GM23338 (cell line): ENCODE results near the gene HDAC9. TPM values are rescaled to one million over a fixed set of nuclear protein-coding genes. Genes with fewer than 3 reads are reported as not detected.

ENCODE experiments used
- ATAC-seq: fragments of 200-7000 bp; cut with Tn5 transposase; 3 replicates; pipeline ENCODE4 v1.9.1; 2020
- DNase-seq: peaks from one replicate; pipeline ENCODE4 v3.0.0-alpha.2; 2015; ENCODE audit warnings: low spot score
- H2AFZ ChIP-seq: fragments of 200-600 bp; sonication (generic); 2 replicates; pipeline ENCODE4 v1.8.0; 2016; ENCODE audit warnings: antibody characterized with exemption, mild to moderate bottlenecking, moderate library complexity
- H3F3A ChIP-seq: fragments of 200-600 bp; sonication (generic); replicated peaks from 2 replicates; pipeline ENCODE4 v1.8.0; 2017; ENCODE audit warnings: antibody characterized with exemption, mixed run types, low read depth
- H3K27ac ChIP-seq: fragments of 200-600 bp; sonication (generic); 2 replicates; pipeline ENCODE4 v1.6.1; 2016; ENCODE audit warnings: low read depth
- H3K27me3 ChIP-seq: fragments of 200-600 bp; sonication (generic); 2 replicates; pipeline ENCODE4 v1.8.0; 2016; ENCODE audit warnings: mild to moderate bottlenecking, mixed run types, moderate library complexity; ENCODE audit not compliant: insufficient read depth
- H3K36me3 ChIP-seq: fragments of 200-600 bp; sonication (generic); 2 replicates; pipeline ENCODE4 v1.8.0; 2016; ENCODE audit warnings: mild to moderate bottlenecking; ENCODE audit not compliant: insufficient read depth
- H3K4me1 ChIP-seq: fragments of 200-600 bp; sonication (generic); 2 replicates; pipeline ENCODE4 v1.8.0; 2016; ENCODE audit warnings: mild to moderate bottlenecking, moderate library complexity; ENCODE audit not compliant: insufficient read depth
- H3K4me2 ChIP-seq: fragments of 200-600 bp; sonication (generic); 2 replicates; pipeline ENCODE4 v1.7.1; 2017; ENCODE audit warnings: mixed run types
- H3K4me3 ChIP-seq: fragments of 200-600 bp; sonication (generic); 2 replicates; pipeline ENCODE4 v1.6.1; 2016; ENCODE audit warnings: mixed run types
- H3K79me2 ChIP-seq: fragments of 200-600 bp; sonication (generic); replicated peaks from 2 replicates; pipeline ENCODE4 v1.8.0; 2017; ENCODE audit warnings: mild to moderate bottlenecking; ENCODE audit not compliant: insufficient read depth
- H3K9me2 ChIP-seq: fragments of 200-600 bp; sonication (generic); 2 replicates; pipeline ENCODE4 v1.8.0; 2017; ENCODE audit not compliant: insufficient read depth
- H4K20me1 ChIP-seq: fragments of 200-600 bp; sonication (generic); replicated peaks from 2 replicates; pipeline ENCODE4 v1.8.0; 2017; ENCODE audit warnings: mild to moderate bottlenecking; ENCODE audit not compliant: insufficient read depth
- H3K27ac Mint-ChIP-seq: 2 replicates; pipeline ENCODE4 v1.8.0; 2020; ENCODE audit warnings: inconsistent platforms, mild to moderate bottlenecking, moderate library complexity, mixed read lengths
- H3K27me3 Mint-ChIP-seq: 3 replicates; pipeline ENCODE4 v1.8.0; 2022; ENCODE audit warnings: low read depth, mild to moderate bottlenecking, moderate library complexity, mixed read lengths, inconsistent platforms; ENCODE audit not compliant: insufficient read depth, poor library complexity
- H3K36me3 Mint-ChIP-seq: 3 replicates; pipeline ENCODE4 v1.8.0; 2021; ENCODE audit warnings: low read depth, mild to moderate bottlenecking, inconsistent platforms, moderate library complexity, mixed read lengths
- H3K4me1 Mint-ChIP-seq: 3 replicates; pipeline ENCODE4 v1.8.0; 2020; ENCODE audit warnings: mild to moderate bottlenecking, inconsistent platforms, mixed read lengths
- H3K4me3 Mint-ChIP-seq: 3 replicates; pipeline ENCODE4 v1.8.0; 2021; ENCODE audit warnings: moderate library complexity, mild to moderate bottlenecking, inconsistent platforms, mixed read lengths
- H3K9me3 Mint-ChIP-seq: 3 replicates; pipeline ENCODE4 v1.8.0; 2020; ENCODE audit warnings: moderate library complexity, mild to moderate bottlenecking, inconsistent platforms, mixed read lengths
- EZH2 ChIP-seq: fragments of 200-600 bp; sonication (generic); IDR thresholded peaks from one replicate; pipeline ENCODE4 v1.8.0; 2017; ENCODE audit warnings: antibody characterized with exemption, mild to moderate bottlenecking, low read depth; ENCODE audit not compliant: unreplicated experiment
- NANOG ChIP-seq: IDR thresholded peaks from 2 replicates; pipeline ENCODE4 v1.6.1; 2016; ENCODE audit warnings: antibody characterized with exemption, borderline replicate concordance
- POLR2AphosphoS5 ChIP-seq: IDR thresholded peaks from 2 replicates; pipeline ENCODE4 v1.6.1; 2016; ENCODE audit warnings: antibody characterized with exemption, low read depth
- ZNF114 ChIP-seq: fragments of 250-450 bp; sonication (Bioruptor Pico); IDR thresholded peaks from 2 replicates; pipeline ENCODE4 v1.5.0; 2020; ENCODE audit warnings: mild to moderate bottlenecking, moderate library complexity
- polyA plus RNA-seq: library from polyadenylated mRNA; unstranded; fragments of >200 nt; fragmentation: Nextera tagmentation; extraction: Ambion mirVana; gene quantifications from 2 replicates; pipeline ENCODE4 v1.2.1, GENCODE V29; 2016
- total RNA-seq: library from RNA; depleted of rRNA; stranded (reverse); fragments of >200 nt; shearing (Covaris generic); gene quantifications from 2 replicates; pipeline ENCODE4 v1.2.3, GENCODE V29; 2014
- TF ChIP-seq, protein P1 (sequence below): IDR thresholded peaks from 2 replicates; pipeline ENCODE4 v1.6.1; 2016; ENCODE audit warnings: antibody characterized with exemption
- TF ChIP-seq, protein P2 (sequence below): fragments of 250-450 bp; sonication (Bioruptor Pico); IDR thresholded peaks from 2 replicates; pipeline ENCODE4 v1.5.0; 2020; ENCODE audit warnings: mild to moderate bottlenecking, moderate library complexity
- TF ChIP-seq, protein P3 (sequence below), 2 experiments: fragments of 200-600 bp in 1 of 2; sonication (generic) in 1 of 2; conservative IDR thresholded peaks; 2 replicates each; pipeline versions ENCODE4 v1.5.1 to v1.6.1; 2016 to 2017; ENCODE audit warnings: antibody characterized with exemption in 2 of 2, low read depth in 2 of 2, mild to moderate bottlenecking in 2 of 2, moderate library complexity in 1 of 2
- TF ChIP-seq, protein P4 (sequence below): IDR thresholded peaks from one replicate; pipeline ENCODE4 v1.6.1; 2018; ENCODE audit warnings: antibody characterized with exemption; ENCODE audit not compliant: unreplicated experiment

HDAC9 gene
- total and polyA plus RNA-seq, 2 experiments from 2014 or later = 8.3 to 18.5 TPM

DNA sequence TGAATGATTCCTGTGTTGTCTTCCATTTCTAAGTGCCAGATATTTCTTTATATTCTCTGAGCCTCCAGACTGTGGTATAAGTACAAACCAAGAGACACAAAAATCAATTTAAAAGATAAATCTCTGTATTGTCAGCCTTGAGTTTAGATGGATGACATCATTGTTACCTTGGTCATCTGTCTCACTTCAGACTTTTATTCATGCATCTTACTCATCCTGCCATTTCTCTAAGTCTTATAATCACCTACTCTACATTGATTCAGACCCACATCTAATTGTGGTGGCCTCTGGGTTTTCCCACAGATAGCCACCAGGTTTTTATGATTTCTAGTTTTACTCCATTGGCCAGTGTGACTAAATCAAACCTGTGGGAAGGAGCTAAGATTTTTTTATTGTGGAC is 26.8 kb upstream of the HDAC9 start:
- H3K27me3 Mint-ChIP-seq = no peaks in the 10 kb centered on the region
- no peaks in the 10 kb centered on the region for H3K36me3 Mint-ChIP-seq
- H3K9me2 ChIP-seq = no peaks in the 10 kb centered on the region
- H3K4me2 ChIP-seq = no peak overlapping the region
- TF ChIP-seq POLR2AphosphoS5 (no peak), NANOG (no peak)
- TF ChIP-seq, protein P1, sequence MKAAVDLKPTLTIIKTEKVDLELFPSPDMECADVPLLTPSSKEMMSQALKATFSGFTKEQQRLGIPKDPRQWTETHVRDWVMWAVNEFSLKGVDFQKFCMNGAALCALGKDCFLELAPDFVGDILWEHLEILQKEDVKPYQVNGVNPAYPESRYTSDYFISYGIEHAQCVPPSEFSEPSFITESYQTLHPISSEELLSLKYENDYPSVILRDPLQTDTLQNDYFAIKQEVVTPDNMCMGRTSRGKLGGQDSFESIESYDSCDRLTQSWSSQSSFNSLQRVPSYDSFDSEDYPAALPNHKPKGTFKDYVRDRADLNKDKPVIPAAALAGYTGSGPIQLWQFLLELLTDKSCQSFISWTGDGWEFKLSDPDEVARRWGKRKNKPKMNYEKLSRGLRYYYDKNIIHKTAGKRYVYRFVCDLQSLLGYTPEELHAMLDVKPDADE = no peak
- TF ChIP-seq, protein P2, sequence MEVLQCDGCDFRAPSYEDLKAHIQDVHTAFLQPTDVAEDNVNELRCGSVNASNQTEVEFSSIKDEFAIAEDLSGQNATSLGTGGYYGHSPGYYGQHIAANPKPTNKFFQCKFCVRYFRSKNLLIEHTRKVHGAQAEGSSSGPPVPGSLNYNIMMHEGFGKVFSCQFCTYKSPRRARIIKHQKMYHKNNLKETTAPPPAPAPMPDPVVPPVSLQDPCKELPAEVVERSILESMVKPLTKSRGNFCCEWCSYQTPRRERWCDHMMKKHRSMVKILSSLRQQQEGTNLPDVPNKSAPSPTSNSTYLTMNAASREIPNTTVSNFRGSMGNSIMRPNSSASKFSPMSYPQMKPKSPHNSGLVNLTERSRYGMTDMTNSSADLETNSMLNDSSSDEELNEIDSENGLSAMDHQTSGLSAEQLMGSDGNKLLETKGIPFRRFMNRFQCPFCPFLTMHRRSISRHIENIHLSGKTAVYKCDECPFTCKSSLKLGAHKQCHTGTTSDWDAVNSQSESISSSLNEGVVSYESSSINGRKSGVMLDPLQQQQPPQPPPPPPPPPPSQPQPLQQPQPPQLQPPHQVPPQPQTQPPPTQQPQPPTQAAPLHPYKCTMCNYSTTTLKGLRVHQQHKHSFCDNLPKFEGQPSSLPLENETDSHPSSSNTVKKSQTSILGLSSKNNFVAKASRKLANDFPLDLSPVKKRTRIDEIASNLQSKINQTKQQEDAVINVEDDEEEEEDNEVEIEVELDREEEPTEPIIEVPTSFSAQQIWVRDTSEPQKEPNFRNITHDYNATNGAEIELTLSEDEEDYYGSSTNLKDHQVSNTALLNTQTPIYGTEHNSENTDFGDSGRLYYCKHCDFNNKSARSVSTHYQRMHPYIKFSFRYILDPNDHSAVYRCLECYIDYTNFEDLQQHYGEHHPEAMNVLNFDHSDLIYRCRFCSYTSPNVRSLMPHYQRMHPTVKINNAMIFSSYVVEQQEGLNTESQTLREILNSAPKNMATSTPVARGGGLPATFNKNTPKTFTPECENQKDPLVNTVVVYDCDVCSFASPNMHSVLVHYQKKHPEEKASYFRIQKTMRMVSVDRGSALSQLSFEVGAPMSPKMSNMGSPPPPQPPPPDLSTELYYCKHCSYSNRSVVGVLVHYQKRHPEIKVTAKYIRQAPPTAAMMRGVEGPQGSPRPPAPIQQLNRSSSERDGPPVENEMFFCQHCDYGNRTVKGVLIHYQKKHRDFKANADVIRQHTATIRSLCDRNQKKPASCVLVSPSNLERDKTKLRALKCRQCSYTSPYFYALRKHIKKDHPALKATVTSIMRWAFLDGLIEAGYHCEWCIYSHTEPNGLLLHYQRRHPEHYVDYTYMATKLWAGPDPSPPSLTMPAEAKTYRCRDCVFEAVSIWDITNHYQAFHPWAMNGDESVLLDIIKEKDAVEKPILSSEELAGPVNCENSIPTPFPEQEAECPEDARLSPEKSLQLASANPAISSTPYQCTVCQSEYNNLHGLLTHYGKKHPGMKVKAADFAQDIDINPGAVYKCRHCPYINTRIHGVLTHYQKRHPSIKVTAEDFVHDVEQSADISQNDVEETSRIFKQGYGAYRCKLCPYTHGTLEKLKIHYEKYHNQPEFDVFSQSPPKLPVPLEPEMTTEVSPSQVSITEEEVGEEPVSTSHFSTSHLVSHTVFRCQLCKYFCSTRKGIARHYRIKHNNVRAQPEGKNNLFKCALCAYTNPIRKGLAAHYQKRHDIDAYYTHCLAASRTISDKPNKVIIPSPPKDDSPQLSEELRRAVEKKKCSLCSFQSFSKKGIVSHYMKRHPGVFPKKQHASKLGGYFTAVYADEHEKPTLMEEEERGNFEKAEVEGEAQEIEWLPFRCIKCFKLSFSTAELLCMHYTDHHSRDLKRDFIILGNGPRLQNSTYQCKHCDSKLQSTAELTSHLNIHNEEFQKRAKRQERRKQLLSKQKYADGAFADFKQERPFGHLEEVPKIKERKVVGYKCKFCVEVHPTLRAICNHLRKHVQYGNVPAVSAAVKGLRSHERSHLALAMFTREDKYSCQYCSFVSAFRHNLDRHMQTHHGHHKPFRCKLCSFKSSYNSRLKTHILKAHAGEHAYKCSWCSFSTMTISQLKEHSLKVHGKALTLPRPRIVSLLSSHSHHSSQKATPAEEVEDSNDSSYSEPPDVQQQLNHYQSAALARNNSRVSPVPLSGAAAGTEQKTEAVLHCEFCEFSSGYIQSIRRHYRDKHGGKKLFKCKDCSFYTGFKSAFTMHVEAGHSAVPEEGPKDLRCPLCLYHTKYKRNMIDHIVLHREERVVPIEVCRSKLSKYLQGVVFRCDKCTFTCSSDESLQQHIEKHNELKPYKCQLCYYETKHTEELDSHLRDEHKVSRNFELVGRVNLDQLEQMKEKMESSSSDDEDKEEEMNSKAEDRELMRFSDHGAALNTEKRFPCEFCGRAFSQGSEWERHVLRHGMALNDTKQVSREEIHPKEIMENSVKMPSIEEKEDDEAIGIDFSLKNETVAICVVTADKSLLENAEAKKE = no peak
- no peak overlapping the region for H3K4me3 ChIP-seq
- no peaks in the 10 kb centered on the region for H3K36me3 ChIP-seq
- no peak overlapping the region for H2AFZ ChIP-seq
- H3K4me3 Mint-ChIP-seq = no peak overlapping the region
- DNase-seq (no peak), ATAC-seq (no peak)
- no peak overlapping the region for H3K27ac Mint-ChIP-seq
- H3K9me3 Mint-ChIP-seq = no peaks in the 10 kb centered on the region
- no peaks in the 10 kb centered on the region for H3K79me2 ChIP-seq
- no peaks in the 10 kb centered on the region for H3K27me3 ChIP-seq
- no peaks in the 10 kb centered on the region for H3F3A ChIP-seq
- H3K4me1 ChIP-seq = no peaks in the 10 kb centered on the region
- H4K20me1 ChIP-seq = no peaks in the 10 kb centered on the region
- H3K27ac ChIP-seq = no peak overlapping the region
- H3K4me1 Mint-ChIP-seq = no peaks in the 10 kb centered on the region

DNA sequence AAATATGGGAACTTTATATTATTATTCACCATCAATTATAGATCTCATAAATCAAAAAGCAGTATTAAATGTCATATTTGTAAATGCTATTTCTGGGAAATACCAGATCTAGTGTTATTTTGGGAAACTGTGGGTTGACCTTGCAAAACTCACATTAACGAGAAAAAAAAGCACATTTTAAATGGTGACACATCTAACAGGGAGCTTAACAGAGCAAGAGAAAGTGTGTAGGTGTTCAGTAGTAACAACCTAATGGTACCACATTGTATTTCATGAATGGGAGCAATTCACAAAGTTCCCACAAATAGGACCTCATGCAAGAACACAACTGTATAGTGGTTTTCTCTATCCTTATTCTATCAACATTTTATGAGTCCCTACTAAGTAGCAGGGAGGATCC is 26.2 kb upstream of the HDAC9 start:
- Histone ChIP-seq H3K9me2 (no peaks in the 10 kb centered on the region), H3K4me3 (no peak overlapping the region), H3K4me1 (no peaks in the 10 kb centered on the region), H3K4me2 (no peak overlapping the region), H3F3A (no peaks in the 10 kb centered on the region), H3K27ac (no peak overlapping the region), H2AFZ (no peak overlapping the region), H3K27me3 (no peaks in the 10 kb centered on the region), H3K79me2 (no peaks in the 10 kb centered on the region), H3K36me3 (no peaks in the 10 kb centered on the region), H4K20me1 (no peaks in the 10 kb centered on the region)
- H3K36me3 Mint-ChIP-seq = no peaks in the 10 kb centered on the region
- H3K27me3 Mint-ChIP-seq = no peaks in the 10 kb centered on the region
- DNase-seq (no peak), ATAC-seq (no peak)
- no peak overlapping the region for H3K4me3 Mint-ChIP-seq
- H3K4me1 Mint-ChIP-seq = no peaks in the 10 kb centered on the region
- no peak overlapping the region for H3K27ac Mint-ChIP-seq
- H3K9me3 Mint-ChIP-seq = no peaks in the 10 kb centered on the region
- TF ChIP-seq ZNF114 (no peak), EZH2 (no peak)
- TF ChIP-seq, protein P1 = no peak
- TF ChIP-seq, protein P3, sequence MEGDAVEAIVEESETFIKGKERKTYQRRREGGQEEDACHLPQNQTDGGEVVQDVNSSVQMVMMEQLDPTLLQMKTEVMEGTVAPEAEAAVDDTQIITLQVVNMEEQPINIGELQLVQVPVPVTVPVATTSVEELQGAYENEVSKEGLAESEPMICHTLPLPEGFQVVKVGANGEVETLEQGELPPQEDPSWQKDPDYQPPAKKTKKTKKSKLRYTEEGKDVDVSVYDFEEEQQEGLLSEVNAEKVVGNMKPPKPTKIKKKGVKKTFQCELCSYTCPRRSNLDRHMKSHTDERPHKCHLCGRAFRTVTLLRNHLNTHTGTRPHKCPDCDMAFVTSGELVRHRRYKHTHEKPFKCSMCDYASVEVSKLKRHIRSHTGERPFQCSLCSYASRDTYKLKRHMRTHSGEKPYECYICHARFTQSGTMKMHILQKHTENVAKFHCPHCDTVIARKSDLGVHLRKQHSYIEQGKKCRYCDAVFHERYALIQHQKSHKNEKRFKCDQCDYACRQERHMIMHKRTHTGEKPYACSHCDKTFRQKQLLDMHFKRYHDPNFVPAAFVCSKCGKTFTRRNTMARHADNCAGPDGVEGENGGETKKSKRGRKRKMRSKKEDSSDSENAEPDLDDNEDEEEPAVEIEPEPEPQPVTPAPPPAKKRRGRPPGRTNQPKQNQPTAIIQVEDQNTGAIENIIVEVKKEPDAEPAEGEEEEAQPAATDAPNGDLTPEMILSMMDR (conservative IDR thresholded peaks at IDR 0.05; ENCODE audit: low read depth in 2 of 2) = no peak
- TF ChIP-seq, protein P4, sequence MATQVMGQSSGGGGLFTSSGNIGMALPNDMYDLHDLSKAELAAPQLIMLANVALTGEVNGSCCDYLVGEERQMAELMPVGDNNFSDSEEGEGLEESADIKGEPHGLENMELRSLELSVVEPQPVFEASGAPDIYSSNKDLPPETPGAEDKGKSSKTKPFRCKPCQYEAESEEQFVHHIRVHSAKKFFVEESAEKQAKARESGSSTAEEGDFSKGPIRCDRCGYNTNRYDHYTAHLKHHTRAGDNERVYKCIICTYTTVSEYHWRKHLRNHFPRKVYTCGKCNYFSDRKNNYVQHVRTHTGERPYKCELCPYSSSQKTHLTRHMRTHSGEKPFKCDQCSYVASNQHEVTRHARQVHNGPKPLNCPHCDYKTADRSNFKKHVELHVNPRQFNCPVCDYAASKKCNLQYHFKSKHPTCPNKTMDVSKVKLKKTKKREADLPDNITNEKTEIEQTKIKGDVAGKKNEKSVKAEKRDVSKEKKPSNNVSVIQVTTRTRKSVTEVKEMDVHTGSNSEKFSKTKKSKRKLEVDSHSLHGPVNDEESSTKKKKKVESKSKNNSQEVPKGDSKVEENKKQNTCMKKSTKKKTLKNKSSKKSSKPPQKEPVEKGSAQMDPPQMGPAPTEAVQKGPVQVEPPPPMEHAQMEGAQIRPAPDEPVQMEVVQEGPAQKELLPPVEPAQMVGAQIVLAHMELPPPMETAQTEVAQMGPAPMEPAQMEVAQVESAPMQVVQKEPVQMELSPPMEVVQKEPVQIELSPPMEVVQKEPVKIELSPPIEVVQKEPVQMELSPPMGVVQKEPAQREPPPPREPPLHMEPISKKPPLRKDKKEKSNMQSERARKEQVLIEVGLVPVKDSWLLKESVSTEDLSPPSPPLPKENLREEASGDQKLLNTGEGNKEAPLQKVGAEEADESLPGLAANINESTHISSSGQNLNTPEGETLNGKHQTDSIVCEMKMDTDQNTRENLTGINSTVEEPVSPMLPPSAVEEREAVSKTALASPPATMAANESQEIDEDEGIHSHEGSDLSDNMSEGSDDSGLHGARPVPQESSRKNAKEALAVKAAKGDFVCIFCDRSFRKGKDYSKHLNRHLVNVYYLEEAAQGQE = no peak
